ENCODE data around the gene FAM83B.
"Not testable (repeated sequence)": the region's sequence is repeated elsewhere in the genome, so short reads cannot be mapped to it uniquely, and the experiment has no call there.

FAM83B gene

GRCh38 chr6:54929245-54929909 lies 82.8 kb downstream of the FAM83B start:
- Histone ChIP-seq H3K36me3 (ENCODE audit: control insufficient read depth, insufficient read depth, low read length) (no peaks in the 10 kb centered on the region), H3K27ac (ENCODE audit: low read depth, low read length) (no peak overlapping the region)

GRCh38 chr6:54932622-54933021 lies 86.1 kb downstream of the FAM83B start:
- Histone ChIP-seq H3K4me1 (ENCODE audit: control insufficient read depth, insufficient read depth, low read length) (no peaks in the 10 kb centered on the region), H3K4me3 (ENCODE audit: low read depth, low read length) (no peak overlapping the region), H3K27ac (ENCODE audit: low read depth, low read length) (no peak overlapping the region), H3K9ac (ENCODE audit: low read depth, low read length) (no peak overlapping the region), H3K27me3 (ENCODE audit: control insufficient read depth, insufficient read depth, low read length) (no peaks in the 10 kb centered on the region), H3K9me3 (ENCODE audit: control insufficient read depth, insufficient read depth, low read length) (0 out of 2 replicates have a peak, but pooled peaks cover 3% of the 10 kb centered on the region), H3K36me3 (ENCODE audit: control insufficient read depth, insufficient read depth, low read length) (no peaks in the 10 kb centered on the region)

More at GRCh38 chr6:54929245-54929909, 82.8 kb downstream of the FAM83B start:
- H3K4me3 ChIP-seq (ENCODE audit: low read depth, low read length): no peak overlapping the region
- H3K9me3 ChIP-seq (ENCODE audit: control insufficient read depth, insufficient read depth, low read length): 0 out of 2 replicates have a peak, but pooled peaks cover 3% of the 10 kb centered on the region
- no peaks in the 10 kb centered on the region for H3K27me3 ChIP-seq (ENCODE audit: control insufficient read depth, insufficient read depth, low read length)
- no peaks in the 10 kb centered on the region for H3K4me1 ChIP-seq (ENCODE audit: control insufficient read depth, insufficient read depth, low read length)
- H3K9ac ChIP-seq (ENCODE audit: low read depth, low read length): no peak overlapping the region

- H3K27me3 ChIP-seq (ENCODE audit: control insufficient read depth, insufficient read depth, low read length): no peaks in the 10 kb centered on the region
- H3K36me3 ChIP-seq (ENCODE audit: control insufficient read depth, insufficient read depth, low read length): no peaks in the 10 kb centered on the region
- peak overlapping the region; percentile 53 for H3K27ac ChIP-seq (ENCODE audit: low read depth, low read length)
- H3K4me1 ChIP-seq (ENCODE audit: control insufficient read depth, insufficient read depth, low read length): no peaks in the 10 kb centered on the region
- H3K4me3 ChIP-seq (ENCODE audit: low read depth, low read length): no peak overlapping the region
- H3K9me3 ChIP-seq (ENCODE audit: control insufficient read depth, insufficient read depth, low read length): 0 out of 2 replicates have a peak, but pooled peaks cover 3% of the 10 kb centered on the region
- no peak overlapping the region for H3K9ac ChIP-seq (ENCODE audit: low read depth, low read length)
Measured at GRCh38 chr6:54935739-54936138, 89.2 kb downstream of the FAM83B start.

- Histone ChIP-seq H3K4me3 (ENCODE audit: low read depth, low read length) (no peak overlapping the region), H3K27ac (ENCODE audit: low read depth, low read length) (no peak overlapping the region), H3K36me3 (ENCODE audit: control insufficient read depth, insufficient read depth, low read length) (no peaks in the 10 kb centered on the region), H3K9ac (ENCODE audit: low read depth, low read length) (no peak overlapping the region), H3K27me3 (ENCODE audit: control insufficient read depth, insufficient read depth, low read length) (no peaks in the 10 kb centered on the region), H3K4me1 (ENCODE audit: control insufficient read depth, insufficient read depth, low read length) (no peaks in the 10 kb centered on the region), H3K9me3 (ENCODE audit: control insufficient read depth, insufficient read depth, low read length) (0 out of 2 replicates have a peak, but pooled peaks cover 2% of the 10 kb centered on the region)
Measured at GRCh38 chr6:54937371-54937770, 90.8 kb downstream of the FAM83B start.

- Histone ChIP-seq H3K27ac (ENCODE audit: low read depth, low read length) (no peak overlapping the region), H3K9me3 (ENCODE audit: control insufficient read depth, insufficient read depth, low read length) (no peaks in the 10 kb centered on the region), H3K4me3 (ENCODE audit: low read depth, low read length) (no peak overlapping the region), H3K4me1 (ENCODE audit: control insufficient read depth, insufficient read depth, low read length) (no peaks in the 10 kb centered on the region), H3K27me3 (ENCODE audit: control insufficient read depth, insufficient read depth, low read length) (no peaks in the 10 kb centered on the region), H3K9ac (ENCODE audit: low read depth, low read length) (no peak overlapping the region), H3K36me3 (ENCODE audit: control insufficient read depth, insufficient read depth, low read length) (no peaks in the 10 kb centered on the region)
Measured at GRCh38 chr6:54957698-54958097, 111.1 kb downstream of the FAM83B start.

GRCh38 chr6:54958446-54958845 lies 111.9 kb downstream of the FAM83B start:
- no peak overlapping the region for H3K9ac ChIP-seq (ENCODE audit: low read depth, low read length)
- H3K27ac ChIP-seq (ENCODE audit: low read depth, low read length): no peak overlapping the region
- H3K27me3 ChIP-seq (ENCODE audit: control insufficient read depth, insufficient read depth, low read length): no peaks in the 10 kb centered on the region
- no peaks in the 10 kb centered on the region for H3K4me1 ChIP-seq (ENCODE audit: control insufficient read depth, insufficient read depth, low read length)
- no peak overlapping the region for H3K4me3 ChIP-seq (ENCODE audit: low read depth, low read length)
- no peaks in the 10 kb centered on the region for H3K36me3 ChIP-seq (ENCODE audit: control insufficient read depth, insufficient read depth, low read length)
- no peaks in the 10 kb centered on the region for H3K9me3 ChIP-seq (ENCODE audit: control insufficient read depth, insufficient read depth, low read length)

- Histone ChIP-seq H3K4me1 (ENCODE audit: control insufficient read depth, insufficient read depth, low read length) (no peaks in the 10 kb centered on the region), H3K9ac (ENCODE audit: low read depth, low read length) (no peak overlapping the region), H3K4me3 (ENCODE audit: low read depth, low read length) (no peak overlapping the region)
Measured at GRCh38 chr6:54959820-54960219, 113.2 kb downstream of the FAM83B start.

GRCh38 chr6:54961372-54961771 lies 114.8 kb downstream of the FAM83B start:
- not testable (repeated sequence) for H3K4me3 ChIP-seq (ENCODE audit: low read depth, low read length); H3K27me3 ChIP-seq (ENCODE audit: control insufficient read depth, insufficient read depth, low read length); H3K9me3 ChIP-seq (ENCODE audit: control insufficient read depth, insufficient read depth, low read length); H3K36me3 ChIP-seq (ENCODE audit: control insufficient read depth, insufficient read depth, low read length); H3K4me1 ChIP-seq (ENCODE audit: control insufficient read depth, insufficient read depth, low read length); H3K9ac ChIP-seq (ENCODE audit: low read depth, low read length); H3K27ac ChIP-seq (ENCODE audit: low read depth, low read length)

More at GRCh38 chr6:54959820-54960219, 113.2 kb downstream of the FAM83B start:
- H3K36me3 ChIP-seq (ENCODE audit: control insufficient read depth, insufficient read depth, low read length): no peaks in the 10 kb centered on the region
- H3K9me3 ChIP-seq (ENCODE audit: control insufficient read depth, insufficient read depth, low read length): no peaks in the 10 kb centered on the region
- no peaks in the 10 kb centered on the region for H3K27me3 ChIP-seq (ENCODE audit: control insufficient read depth, insufficient read depth, low read length)
- no peak overlapping the region for H3K27ac ChIP-seq (ENCODE audit: low read depth, low read length)

- Histone ChIP-seq H3K36me3 (ENCODE audit: control insufficient read depth, insufficient read depth, low read length) (no peaks in the 10 kb centered on the region), H3K9ac (ENCODE audit: low read depth, low read length) (no peak overlapping the region), H3K4me3 (ENCODE audit: low read depth, low read length) (no peak overlapping the region), H3K27ac (ENCODE audit: low read depth, low read length) (no peak overlapping the region), H3K4me1 (ENCODE audit: control insufficient read depth, insufficient read depth, low read length) (no peaks in the 10 kb centered on the region), H3K27me3 (ENCODE audit: control insufficient read depth, insufficient read depth, low read length) (no peaks in the 10 kb centered on the region), H3K9me3 (ENCODE audit: control insufficient read depth, insufficient read depth, low read length) (no peaks in the 10 kb centered on the region)
Measured at GRCh38 chr6:54970337-54970736, 123.8 kb downstream of the FAM83B start.

GRCh38 chr6:54971825-54972224 lies 125.3 kb downstream of the FAM83B start:
- H3K27me3 ChIP-seq (ENCODE audit: control insufficient read depth, insufficient read depth, low read length): no peaks in the 10 kb centered on the region
- H3K4me1 ChIP-seq (ENCODE audit: control insufficient read depth, insufficient read depth, low read length): no peaks in the 10 kb centered on the region
- H3K36me3 ChIP-seq (ENCODE audit: control insufficient read depth, insufficient read depth, low read length): no peaks in the 10 kb centered on the region
- no peak overlapping the region for H3K27ac ChIP-seq (ENCODE audit: low read depth, low read length)
- H3K9me3 ChIP-seq (ENCODE audit: control insufficient read depth, insufficient read depth, low read length): no peaks in the 10 kb centered on the region
- H3K4me3 ChIP-seq (ENCODE audit: low read depth, low read length): no peak overlapping the region
- no peak overlapping the region for H3K9ac ChIP-seq (ENCODE audit: low read depth, low read length)

- not testable (repeated sequence) for H3K9me3 ChIP-seq (ENCODE audit: control insufficient read depth, insufficient read depth, low read length); H3K27me3 ChIP-seq (ENCODE audit: control insufficient read depth, insufficient read depth, low read length); H3K4me1 ChIP-seq (ENCODE audit: control insufficient read depth, insufficient read depth, low read length); H3K27ac ChIP-seq (ENCODE audit: low read depth, low read length); H3K4me3 ChIP-seq (ENCODE audit: low read depth, low read length); H3K36me3 ChIP-seq (ENCODE audit: control insufficient read depth, insufficient read depth, low read length); H3K9ac ChIP-seq (ENCODE audit: low read depth, low read length)
Measured at GRCh38 chr6:54979161-54979560, 132.6 kb downstream of the FAM83B start.
